Lower leg skin (tissue), 3 donors: Measurements from ENCODE around the gene GRIK4.

ENCODE experiments used
- CTCF ChIP-seq, 3 donors: fragments of 450-650 bp; IDR thresholded peaks; one replicate each; pipeline ENCODE4 v1.5.1; 2016; ENCODE audit warnings: antibody characterized with exemption in 3 of 3, mild to moderate bottlenecking in 3 of 3, moderate library complexity in 2 of 3
- POLR2A ChIP-seq, 2 donors: fragments of 450-650 bp; IDR thresholded peaks; one replicate each; pipeline ENCODE4 v1.6.1; 2016 to 2017; ENCODE audit warnings: antibody characterized with exemption in 2 of 2, mild to moderate bottlenecking in 1 of 2, moderate library complexity in 1 of 2

GRCh38 chr11:120613264-120614226 lies 102.0 kb downstream of the GRIK4 start:
- TF ChIP-seq CTCF (IDR thresholded peaks at IDR 0.05) (no peak), POLR2A (IDR thresholded peaks at IDR 0.05) (no peak)
